GM23338 (cell line): ENCODE measurements around the gene MCCC1. TPM values are rescaled to one million over a fixed set of nuclear protein-coding genes. Genes with fewer than 3 reads are reported as not detected.

ENCODE experiments used
- ATAC-seq: fragments of 200-7000 bp; cut with Tn5 transposase; 3 replicates; pipeline ENCODE4 v1.9.1; 2020
- DNase-seq: peaks from one replicate; pipeline ENCODE4 v3.0.0-alpha.2; 2015; ENCODE audit warnings: low spot score
- H2AFZ ChIP-seq: fragments of 200-600 bp; sonication (generic); 2 replicates; pipeline ENCODE4 v1.8.0; 2016; ENCODE audit warnings: antibody characterized with exemption, mild to moderate bottlenecking, moderate library complexity
- H3F3A ChIP-seq: fragments of 200-600 bp; sonication (generic); replicated peaks from 2 replicates; pipeline ENCODE4 v1.8.0; 2017; ENCODE audit warnings: antibody characterized with exemption, mixed run types, low read depth
- H3K27ac ChIP-seq: fragments of 200-600 bp; sonication (generic); 2 replicates; pipeline ENCODE4 v1.6.1; 2016; ENCODE audit warnings: low read depth
- H3K27me3 ChIP-seq: fragments of 200-600 bp; sonication (generic); 2 replicates; pipeline ENCODE4 v1.8.0; 2016; ENCODE audit warnings: mild to moderate bottlenecking, mixed run types, moderate library complexity; ENCODE audit not compliant: insufficient read depth
- H3K36me3 ChIP-seq: fragments of 200-600 bp; sonication (generic); 2 replicates; pipeline ENCODE4 v1.8.0; 2016; ENCODE audit warnings: mild to moderate bottlenecking; ENCODE audit not compliant: insufficient read depth
- H3K4me1 ChIP-seq: fragments of 200-600 bp; sonication (generic); 2 replicates; pipeline ENCODE4 v1.8.0; 2016; ENCODE audit warnings: mild to moderate bottlenecking, moderate library complexity; ENCODE audit not compliant: insufficient read depth
- H3K4me2 ChIP-seq: fragments of 200-600 bp; sonication (generic); 2 replicates; pipeline ENCODE4 v1.7.1; 2017; ENCODE audit warnings: mixed run types
- H3K4me3 ChIP-seq: fragments of 200-600 bp; sonication (generic); 2 replicates; pipeline ENCODE4 v1.6.1; 2016; ENCODE audit warnings: mixed run types
- H3K79me2 ChIP-seq: fragments of 200-600 bp; sonication (generic); replicated peaks from 2 replicates; pipeline ENCODE4 v1.8.0; 2017; ENCODE audit warnings: mild to moderate bottlenecking; ENCODE audit not compliant: insufficient read depth
- H3K9me2 ChIP-seq: fragments of 200-600 bp; sonication (generic); 2 replicates; pipeline ENCODE4 v1.8.0; 2017; ENCODE audit not compliant: insufficient read depth
- H4K20me1 ChIP-seq: fragments of 200-600 bp; sonication (generic); replicated peaks from 2 replicates; pipeline ENCODE4 v1.8.0; 2017; ENCODE audit warnings: mild to moderate bottlenecking; ENCODE audit not compliant: insufficient read depth
- H3K27ac Mint-ChIP-seq: 2 replicates; pipeline ENCODE4 v1.8.0; 2020; ENCODE audit warnings: inconsistent platforms, mild to moderate bottlenecking, moderate library complexity, mixed read lengths
- H3K27me3 Mint-ChIP-seq: 3 replicates; pipeline ENCODE4 v1.8.0; 2022; ENCODE audit warnings: low read depth, mild to moderate bottlenecking, moderate library complexity, mixed read lengths, inconsistent platforms; ENCODE audit not compliant: insufficient read depth, poor library complexity
- H3K36me3 Mint-ChIP-seq: 3 replicates; pipeline ENCODE4 v1.8.0; 2021; ENCODE audit warnings: low read depth, mild to moderate bottlenecking, inconsistent platforms, moderate library complexity, mixed read lengths
- H3K4me1 Mint-ChIP-seq: 3 replicates; pipeline ENCODE4 v1.8.0; 2020; ENCODE audit warnings: mild to moderate bottlenecking, inconsistent platforms, mixed read lengths
- H3K4me3 Mint-ChIP-seq: 3 replicates; pipeline ENCODE4 v1.8.0; 2021; ENCODE audit warnings: moderate library complexity, mild to moderate bottlenecking, inconsistent platforms, mixed read lengths
- H3K9me3 Mint-ChIP-seq: 3 replicates; pipeline ENCODE4 v1.8.0; 2020; ENCODE audit warnings: moderate library complexity, mild to moderate bottlenecking, inconsistent platforms, mixed read lengths
- CREB1 ChIP-seq: fragments of 250-450 bp; sonication (Bioruptor Pico); IDR thresholded peaks from 2 replicates; pipeline ENCODE4 v1.5.0; 2020; ENCODE audit warnings: low read depth, mild to moderate bottlenecking, moderate library complexity
- EZH2 ChIP-seq: fragments of 200-600 bp; sonication (generic); IDR thresholded peaks from one replicate; pipeline ENCODE4 v1.8.0; 2017; ENCODE audit warnings: antibody characterized with exemption, mild to moderate bottlenecking, low read depth; ENCODE audit not compliant: unreplicated experiment
- EZH2phosphoT487 ChIP-seq: fragments of 200-600 bp; sonication (generic); IDR thresholded peaks from one replicate; pipeline ENCODE4 v1.8.1; 2018; ENCODE audit warnings: antibody characterized with exemption; ENCODE audit not compliant: unreplicated experiment
- JUNB ChIP-seq: IDR thresholded peaks from one replicate; pipeline ENCODE4 v1.6.1; 2016; ENCODE audit warnings: antibody characterized with exemption; ENCODE audit not compliant: unreplicated experiment
- NANOG ChIP-seq: IDR thresholded peaks from 2 replicates; pipeline ENCODE4 v1.6.1; 2016; ENCODE audit warnings: antibody characterized with exemption, borderline replicate concordance
- POLR2AphosphoS5 ChIP-seq: IDR thresholded peaks from 2 replicates; pipeline ENCODE4 v1.6.1; 2016; ENCODE audit warnings: antibody characterized with exemption, low read depth
- STAT1 ChIP-seq: IDR thresholded peaks from one replicate; pipeline ENCODE4 v1.6.1; 2016; ENCODE audit warnings: antibody characterized with exemption; ENCODE audit not compliant: unreplicated experiment
- ZNF114 ChIP-seq: fragments of 250-450 bp; sonication (Bioruptor Pico); IDR thresholded peaks from 2 replicates; pipeline ENCODE4 v1.5.0; 2020; ENCODE audit warnings: mild to moderate bottlenecking, moderate library complexity
- ZNF331 ChIP-seq: fragments of 250-450 bp; sonication (Bioruptor Pico); IDR thresholded peaks from 2 replicates; pipeline ENCODE4 v1.5.0; 2020; ENCODE audit warnings: low read depth, mild to moderate bottlenecking, moderate library complexity
- polyA plus RNA-seq: library from polyadenylated mRNA; unstranded; fragments of >200 nt; fragmentation: Nextera tagmentation; extraction: Ambion mirVana; gene quantifications from 2 replicates; pipeline ENCODE4 v1.2.1, GENCODE V29; 2016
- total RNA-seq: library from RNA; depleted of rRNA; stranded (reverse); fragments of >200 nt; shearing (Covaris generic); gene quantifications from 2 replicates; pipeline ENCODE4 v1.2.3, GENCODE V29; 2014
- TF ChIP-seq, protein P1 (sequence below): IDR thresholded peaks from one replicate; pipeline ENCODE4 v1.6.1; 2018; ENCODE audit warnings: antibody characterized with exemption; ENCODE audit not compliant: unreplicated experiment
- TF ChIP-seq, protein P2 (sequence below): IDR thresholded peaks from 2 replicates; pipeline ENCODE4 v1.6.1; 2016; ENCODE audit warnings: antibody characterized with exemption
- TF ChIP-seq, protein P3 (sequence below), 2 experiments: fragments of 200-600 bp in 1 of 2; sonication (generic) in 1 of 2; conservative IDR thresholded peaks; 2 replicates each; pipeline versions ENCODE4 v1.5.1 to v1.6.1; 2016 to 2017; ENCODE audit warnings: antibody characterized with exemption in 2 of 2, low read depth in 2 of 2, mild to moderate bottlenecking in 2 of 2, moderate library complexity in 1 of 2
- TF ChIP-seq, protein P4 (sequence below): fragments of 250-450 bp; sonication (Bioruptor Pico); IDR thresholded peaks from 2 replicates; pipeline ENCODE4 v1.5.0; 2020; ENCODE audit warnings: mild to moderate bottlenecking, moderate library complexity

Gene MCCC1
- total and polyA plus RNA-seq, 2 experiments from 2014 or later = 20.2 to 24.2 TPM

DNA sequence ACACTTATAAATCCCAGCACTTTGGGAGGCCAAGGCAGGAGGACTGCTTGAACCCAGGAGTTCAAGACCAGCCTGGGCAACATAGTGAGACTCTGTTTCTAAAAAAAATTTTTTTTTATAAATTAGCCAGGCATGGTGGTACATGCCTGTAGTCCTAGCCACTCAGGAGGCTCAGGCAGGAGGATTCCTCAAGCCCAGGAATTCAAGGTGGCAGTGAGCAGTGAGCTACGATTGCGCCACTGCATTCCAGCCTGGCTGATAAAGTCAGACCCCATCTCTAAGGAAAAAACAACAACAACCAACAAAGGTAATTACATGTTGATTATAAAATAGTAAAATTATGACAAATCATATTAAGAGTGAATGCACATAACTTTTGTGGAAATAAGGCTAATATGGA, 40.9 kb downstream of the MCCC1 start:
- DNase-seq (peak; percentile 17), ATAC-seq (no peak)
- no peak overlapping the region for H3K27ac ChIP-seq
- H4K20me1 ChIP-seq = no peaks in the 10 kb centered on the region
- Mint-ChIP-seq H3K9me3 (no peaks in the 10 kb centered on the region), H3K27ac (no peak overlapping the region), H3K36me3 (peaks cover under 1% of the 10 kb centered on the region; the same call in 1 of the 3 replicates), H3K27me3 (peaks cover 2% of the 10 kb centered on the region), H3K4me1 (no peaks in the 10 kb centered on the region), H3K4me3 (no peak overlapping the region)
- no peak overlapping the region for H3K4me3 ChIP-seq
- H3K9me2 ChIP-seq = no peaks in the 10 kb centered on the region
- no peaks in the 10 kb centered on the region for H3K4me1 ChIP-seq
- H3F3A ChIP-seq = no peaks in the 10 kb centered on the region
- TF ChIP-seq POLR2AphosphoS5 (no peak), ZNF331 (CRISPR knock-in tag) (no peak), EZH2phosphoT487 (no peak), STAT1 (no peak), ZNF114 (CRISPR knock-in tag) (no peak), NANOG (no peak), JUNB (no peak), CREB1 (CRISPR knock-in tag) (no peak), EZH2 (no peak)
- TF ChIP-seq, protein P1, sequence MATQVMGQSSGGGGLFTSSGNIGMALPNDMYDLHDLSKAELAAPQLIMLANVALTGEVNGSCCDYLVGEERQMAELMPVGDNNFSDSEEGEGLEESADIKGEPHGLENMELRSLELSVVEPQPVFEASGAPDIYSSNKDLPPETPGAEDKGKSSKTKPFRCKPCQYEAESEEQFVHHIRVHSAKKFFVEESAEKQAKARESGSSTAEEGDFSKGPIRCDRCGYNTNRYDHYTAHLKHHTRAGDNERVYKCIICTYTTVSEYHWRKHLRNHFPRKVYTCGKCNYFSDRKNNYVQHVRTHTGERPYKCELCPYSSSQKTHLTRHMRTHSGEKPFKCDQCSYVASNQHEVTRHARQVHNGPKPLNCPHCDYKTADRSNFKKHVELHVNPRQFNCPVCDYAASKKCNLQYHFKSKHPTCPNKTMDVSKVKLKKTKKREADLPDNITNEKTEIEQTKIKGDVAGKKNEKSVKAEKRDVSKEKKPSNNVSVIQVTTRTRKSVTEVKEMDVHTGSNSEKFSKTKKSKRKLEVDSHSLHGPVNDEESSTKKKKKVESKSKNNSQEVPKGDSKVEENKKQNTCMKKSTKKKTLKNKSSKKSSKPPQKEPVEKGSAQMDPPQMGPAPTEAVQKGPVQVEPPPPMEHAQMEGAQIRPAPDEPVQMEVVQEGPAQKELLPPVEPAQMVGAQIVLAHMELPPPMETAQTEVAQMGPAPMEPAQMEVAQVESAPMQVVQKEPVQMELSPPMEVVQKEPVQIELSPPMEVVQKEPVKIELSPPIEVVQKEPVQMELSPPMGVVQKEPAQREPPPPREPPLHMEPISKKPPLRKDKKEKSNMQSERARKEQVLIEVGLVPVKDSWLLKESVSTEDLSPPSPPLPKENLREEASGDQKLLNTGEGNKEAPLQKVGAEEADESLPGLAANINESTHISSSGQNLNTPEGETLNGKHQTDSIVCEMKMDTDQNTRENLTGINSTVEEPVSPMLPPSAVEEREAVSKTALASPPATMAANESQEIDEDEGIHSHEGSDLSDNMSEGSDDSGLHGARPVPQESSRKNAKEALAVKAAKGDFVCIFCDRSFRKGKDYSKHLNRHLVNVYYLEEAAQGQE = no peak
- TF ChIP-seq, protein P2, sequence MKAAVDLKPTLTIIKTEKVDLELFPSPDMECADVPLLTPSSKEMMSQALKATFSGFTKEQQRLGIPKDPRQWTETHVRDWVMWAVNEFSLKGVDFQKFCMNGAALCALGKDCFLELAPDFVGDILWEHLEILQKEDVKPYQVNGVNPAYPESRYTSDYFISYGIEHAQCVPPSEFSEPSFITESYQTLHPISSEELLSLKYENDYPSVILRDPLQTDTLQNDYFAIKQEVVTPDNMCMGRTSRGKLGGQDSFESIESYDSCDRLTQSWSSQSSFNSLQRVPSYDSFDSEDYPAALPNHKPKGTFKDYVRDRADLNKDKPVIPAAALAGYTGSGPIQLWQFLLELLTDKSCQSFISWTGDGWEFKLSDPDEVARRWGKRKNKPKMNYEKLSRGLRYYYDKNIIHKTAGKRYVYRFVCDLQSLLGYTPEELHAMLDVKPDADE = no peak
- TF ChIP-seq, protein P3, sequence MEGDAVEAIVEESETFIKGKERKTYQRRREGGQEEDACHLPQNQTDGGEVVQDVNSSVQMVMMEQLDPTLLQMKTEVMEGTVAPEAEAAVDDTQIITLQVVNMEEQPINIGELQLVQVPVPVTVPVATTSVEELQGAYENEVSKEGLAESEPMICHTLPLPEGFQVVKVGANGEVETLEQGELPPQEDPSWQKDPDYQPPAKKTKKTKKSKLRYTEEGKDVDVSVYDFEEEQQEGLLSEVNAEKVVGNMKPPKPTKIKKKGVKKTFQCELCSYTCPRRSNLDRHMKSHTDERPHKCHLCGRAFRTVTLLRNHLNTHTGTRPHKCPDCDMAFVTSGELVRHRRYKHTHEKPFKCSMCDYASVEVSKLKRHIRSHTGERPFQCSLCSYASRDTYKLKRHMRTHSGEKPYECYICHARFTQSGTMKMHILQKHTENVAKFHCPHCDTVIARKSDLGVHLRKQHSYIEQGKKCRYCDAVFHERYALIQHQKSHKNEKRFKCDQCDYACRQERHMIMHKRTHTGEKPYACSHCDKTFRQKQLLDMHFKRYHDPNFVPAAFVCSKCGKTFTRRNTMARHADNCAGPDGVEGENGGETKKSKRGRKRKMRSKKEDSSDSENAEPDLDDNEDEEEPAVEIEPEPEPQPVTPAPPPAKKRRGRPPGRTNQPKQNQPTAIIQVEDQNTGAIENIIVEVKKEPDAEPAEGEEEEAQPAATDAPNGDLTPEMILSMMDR (conservative IDR thresholded peaks at IDR 0.05; ENCODE audit: low read depth in 2 of 2) = no peak
- TF ChIP-seq, protein P4, sequence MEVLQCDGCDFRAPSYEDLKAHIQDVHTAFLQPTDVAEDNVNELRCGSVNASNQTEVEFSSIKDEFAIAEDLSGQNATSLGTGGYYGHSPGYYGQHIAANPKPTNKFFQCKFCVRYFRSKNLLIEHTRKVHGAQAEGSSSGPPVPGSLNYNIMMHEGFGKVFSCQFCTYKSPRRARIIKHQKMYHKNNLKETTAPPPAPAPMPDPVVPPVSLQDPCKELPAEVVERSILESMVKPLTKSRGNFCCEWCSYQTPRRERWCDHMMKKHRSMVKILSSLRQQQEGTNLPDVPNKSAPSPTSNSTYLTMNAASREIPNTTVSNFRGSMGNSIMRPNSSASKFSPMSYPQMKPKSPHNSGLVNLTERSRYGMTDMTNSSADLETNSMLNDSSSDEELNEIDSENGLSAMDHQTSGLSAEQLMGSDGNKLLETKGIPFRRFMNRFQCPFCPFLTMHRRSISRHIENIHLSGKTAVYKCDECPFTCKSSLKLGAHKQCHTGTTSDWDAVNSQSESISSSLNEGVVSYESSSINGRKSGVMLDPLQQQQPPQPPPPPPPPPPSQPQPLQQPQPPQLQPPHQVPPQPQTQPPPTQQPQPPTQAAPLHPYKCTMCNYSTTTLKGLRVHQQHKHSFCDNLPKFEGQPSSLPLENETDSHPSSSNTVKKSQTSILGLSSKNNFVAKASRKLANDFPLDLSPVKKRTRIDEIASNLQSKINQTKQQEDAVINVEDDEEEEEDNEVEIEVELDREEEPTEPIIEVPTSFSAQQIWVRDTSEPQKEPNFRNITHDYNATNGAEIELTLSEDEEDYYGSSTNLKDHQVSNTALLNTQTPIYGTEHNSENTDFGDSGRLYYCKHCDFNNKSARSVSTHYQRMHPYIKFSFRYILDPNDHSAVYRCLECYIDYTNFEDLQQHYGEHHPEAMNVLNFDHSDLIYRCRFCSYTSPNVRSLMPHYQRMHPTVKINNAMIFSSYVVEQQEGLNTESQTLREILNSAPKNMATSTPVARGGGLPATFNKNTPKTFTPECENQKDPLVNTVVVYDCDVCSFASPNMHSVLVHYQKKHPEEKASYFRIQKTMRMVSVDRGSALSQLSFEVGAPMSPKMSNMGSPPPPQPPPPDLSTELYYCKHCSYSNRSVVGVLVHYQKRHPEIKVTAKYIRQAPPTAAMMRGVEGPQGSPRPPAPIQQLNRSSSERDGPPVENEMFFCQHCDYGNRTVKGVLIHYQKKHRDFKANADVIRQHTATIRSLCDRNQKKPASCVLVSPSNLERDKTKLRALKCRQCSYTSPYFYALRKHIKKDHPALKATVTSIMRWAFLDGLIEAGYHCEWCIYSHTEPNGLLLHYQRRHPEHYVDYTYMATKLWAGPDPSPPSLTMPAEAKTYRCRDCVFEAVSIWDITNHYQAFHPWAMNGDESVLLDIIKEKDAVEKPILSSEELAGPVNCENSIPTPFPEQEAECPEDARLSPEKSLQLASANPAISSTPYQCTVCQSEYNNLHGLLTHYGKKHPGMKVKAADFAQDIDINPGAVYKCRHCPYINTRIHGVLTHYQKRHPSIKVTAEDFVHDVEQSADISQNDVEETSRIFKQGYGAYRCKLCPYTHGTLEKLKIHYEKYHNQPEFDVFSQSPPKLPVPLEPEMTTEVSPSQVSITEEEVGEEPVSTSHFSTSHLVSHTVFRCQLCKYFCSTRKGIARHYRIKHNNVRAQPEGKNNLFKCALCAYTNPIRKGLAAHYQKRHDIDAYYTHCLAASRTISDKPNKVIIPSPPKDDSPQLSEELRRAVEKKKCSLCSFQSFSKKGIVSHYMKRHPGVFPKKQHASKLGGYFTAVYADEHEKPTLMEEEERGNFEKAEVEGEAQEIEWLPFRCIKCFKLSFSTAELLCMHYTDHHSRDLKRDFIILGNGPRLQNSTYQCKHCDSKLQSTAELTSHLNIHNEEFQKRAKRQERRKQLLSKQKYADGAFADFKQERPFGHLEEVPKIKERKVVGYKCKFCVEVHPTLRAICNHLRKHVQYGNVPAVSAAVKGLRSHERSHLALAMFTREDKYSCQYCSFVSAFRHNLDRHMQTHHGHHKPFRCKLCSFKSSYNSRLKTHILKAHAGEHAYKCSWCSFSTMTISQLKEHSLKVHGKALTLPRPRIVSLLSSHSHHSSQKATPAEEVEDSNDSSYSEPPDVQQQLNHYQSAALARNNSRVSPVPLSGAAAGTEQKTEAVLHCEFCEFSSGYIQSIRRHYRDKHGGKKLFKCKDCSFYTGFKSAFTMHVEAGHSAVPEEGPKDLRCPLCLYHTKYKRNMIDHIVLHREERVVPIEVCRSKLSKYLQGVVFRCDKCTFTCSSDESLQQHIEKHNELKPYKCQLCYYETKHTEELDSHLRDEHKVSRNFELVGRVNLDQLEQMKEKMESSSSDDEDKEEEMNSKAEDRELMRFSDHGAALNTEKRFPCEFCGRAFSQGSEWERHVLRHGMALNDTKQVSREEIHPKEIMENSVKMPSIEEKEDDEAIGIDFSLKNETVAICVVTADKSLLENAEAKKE (CRISPR knock-in tag) = no peak
- H3K4me2 ChIP-seq = no peak overlapping the region
- no peaks in the 10 kb centered on the region for H3K79me2 ChIP-seq
- no peaks in the 10 kb centered on the region for H3K27me3 ChIP-seq
- no peak overlapping the region for H2AFZ ChIP-seq
- peaks cover 12% of the 10 kb centered on the region; the same call in 1 of the 2 replicates for H3K36me3 ChIP-seq
